ENCODE data around the gene SLC13A5. TPM values are rescaled to one million over a fixed set of nuclear protein-coding genes. Genes with fewer than 3 reads are reported as not detected.

The SLC13A5 gene
- total and polyA plus RNA-seq, 9 of the 15 experiments (the other 6 are each of a cell fraction or from before 2014, with no cell fraction given), result 0.04 TPM; not detected in 8

GRCh38 chr17:6640536-6641246 is 72.5 kb downstream of the SLC13A5 start, which contains the start of the genes KIAA0753 and TXNDC17 (continued):
- TF ChIP-seq NRF1 (conservative IDR thresholded peaks at IDR 0.05 in 1 of 2, IDR thresholded peaks at IDR 0.05 in 1 of 2) (peak; percentile 61 to 65), ESRRA (IDR thresholded peaks at IDR 0.05; ENCODE audit: borderline replicate concordance, low read depth) (0 out of 2 replicates have a peak, but pooled peaks have one; percentile 24), ZNF398 (CRISPR knock-in tag; IDR thresholded peaks at IDR 0.05) (no peak), POLR2AphosphoS2 (IDR thresholded peaks at IDR 0.05; ENCODE audit: low read length) (0 out of 2 replicates have a peak, but pooled peaks have one; percentile 70), SP2 (IDR thresholded peaks at IDR 0.05; ENCODE audit: extremely low read depth, low read depth, low read length, poor library complexity, severe bottlenecking) (no peak), OTX1 (CRISPR knock-in tag; IDR thresholded peaks at IDR 0.05) (no peak), ELF1 (tag; IDR thresholded peaks at IDR 0.05) (peak; percentile 95), ZNF140 (CRISPR knock-in tag; IDR thresholded peaks at IDR 0.05) (no peak), PTRF (tag; IDR thresholded peaks at IDR 0.05) (no peak), POU5F1 (IDR thresholded peaks at IDR 0.05; ENCODE audit: borderline replicate concordance, low read depth, low read length, partially characterized antibody) (peak; percentile 79), EP400 (IDR thresholded peaks at IDR 0.05) (peak; percentile 81; the same call in 1 of the 2 replicates), DIDO1 (tag; IDR thresholded peaks at IDR 0.05; ENCODE audit: low read depth) (0 out of 2 replicates have a peak, but pooled peaks have one; percentile 34), CXXC5 (CRISPR knock-in tag; IDR thresholded peaks at IDR 0.05) (peak; percentile 74), PYGO2 (tag; IDR thresholded peaks at IDR 0.05) (no peak), RFX7 (CRISPR knock-in tag; IDR thresholded peaks at IDR 0.05) (0 out of 2 replicates have a peak, but pooled peaks have one; percentile 13)
- TF ChIP-seq, protein P1, sequence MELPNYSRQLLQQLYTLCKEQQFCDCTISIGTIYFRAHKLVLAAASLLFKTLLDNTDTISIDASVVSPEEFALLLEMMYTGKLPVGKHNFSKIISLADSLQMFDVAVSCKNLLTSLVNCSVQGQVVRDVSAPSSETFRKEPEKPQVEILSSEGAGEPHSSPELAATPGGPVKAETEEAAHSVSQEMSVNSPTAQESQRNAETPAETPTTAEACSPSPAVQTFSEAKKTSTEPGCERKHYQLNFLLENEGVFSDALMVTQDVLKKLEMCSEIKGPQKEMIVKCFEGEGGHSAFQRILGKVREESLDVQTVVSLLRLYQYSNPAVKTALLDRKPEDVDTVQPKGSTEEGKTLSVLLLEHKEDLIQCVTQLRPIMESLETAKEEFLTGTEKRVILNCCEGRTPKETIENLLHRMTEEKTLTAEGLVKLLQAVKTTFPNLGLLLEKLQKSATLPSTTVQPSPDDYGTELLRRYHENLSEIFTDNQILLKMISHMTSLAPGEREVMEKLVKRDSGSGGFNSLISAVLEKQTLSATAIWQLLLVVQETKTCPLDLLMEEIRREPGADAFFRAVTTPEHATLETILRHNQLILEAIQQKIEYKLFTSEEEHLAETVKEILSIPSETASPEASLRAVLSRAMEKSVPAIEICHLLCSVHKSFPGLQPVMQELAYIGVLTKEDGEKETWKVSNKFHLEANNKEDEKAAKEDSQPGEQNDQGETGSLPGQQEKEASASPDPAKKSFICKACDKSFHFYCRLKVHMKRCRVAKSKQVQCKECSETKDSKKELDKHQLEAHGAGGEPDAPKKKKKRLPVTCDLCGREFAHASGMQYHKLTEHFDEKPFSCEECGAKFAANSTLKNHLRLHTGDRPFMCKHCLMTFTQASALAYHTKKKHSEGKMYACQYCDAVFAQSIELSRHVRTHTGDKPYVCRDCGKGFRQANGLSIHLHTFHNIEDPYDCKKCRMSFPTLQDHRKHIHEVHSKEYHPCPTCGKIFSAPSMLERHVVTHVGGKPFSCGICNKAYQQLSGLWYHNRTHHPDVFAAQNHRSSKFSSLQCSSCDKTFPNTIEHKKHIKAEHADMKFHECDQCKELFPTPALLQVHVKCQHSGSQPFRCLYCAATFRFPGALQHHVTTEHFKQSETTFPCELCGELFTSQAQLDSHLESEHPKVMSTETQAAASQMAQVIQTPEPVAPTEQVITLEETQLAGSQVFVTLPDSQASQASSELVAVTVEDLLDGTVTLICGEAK (IDR thresholded peaks at IDR 0.05), result peak; percentile 74
- TF ChIP-seq, protein P1 (CRISPR knock-in tag; IDR thresholded peaks at IDR 0.05), result no peak
